PFSK-1 (cell line): ENCODE results near the gene PDE3B.

Source experiments
- FOXP2 ChIP-seq: optimal IDR thresholded peaks from 2 replicates; pipeline ENCODE3; 2011; ENCODE audit warnings: borderline replicate concordance, control low read depth, inconsistent platforms; ENCODE audit not compliant: insufficient read depth; ENCODE audit errors: extremely low read length, extremely low read depth
- POLR2AphosphoS5 ChIP-seq: IDR thresholded peaks from 2 replicates; pipeline ENCODE4 v1.6.1; 2012; ENCODE audit warnings: low read depth, mild to moderate bottlenecking, control low read depth, low read length, moderate library complexity
- REST ChIP-seq, 2 experiments: IDR thresholded peaks; 2 replicates each; pipeline versions ENCODE4 v1.6.1 to v1.8.0; 2011 to 2012; ENCODE audit warnings: low read depth in 2 of 2, low read length in 2 of 2, control low read depth in 1 of 2, inconsistent platforms in 1 of 2, mild to moderate bottlenecking in 1 of 2, moderate library complexity in 1 of 2; ENCODE audit not compliant: insufficient read depth in 1 of 2
- SIN3A ChIP-seq: IDR thresholded peaks from 2 replicates; pipeline ENCODE4 v1.6.1; 2012; ENCODE audit warnings: mild to moderate bottlenecking, low read length, moderate library complexity, borderline replicate concordance; ENCODE audit not compliant: insufficient read depth
- TAF1 ChIP-seq: IDR thresholded peaks from 2 replicates; pipeline ENCODE4 v1.6.1; 2012; ENCODE audit warnings: low read length, control low read depth, borderline replicate concordance; ENCODE audit not compliant: insufficient read depth

PDE3B gene

GRCh38 chr11:14713496-14714244 is 70.1 kb downstream of the PDE3B start:
- TF ChIP-seq FOXP2 = no peak

GRCh38 chr11:14722496-14722895 is 78.9 kb downstream of the PDE3B start:
- TF ChIP-seq POLR2AphosphoS5 (no peak), SIN3A (no peak)

- TF ChIP-seq POLR2AphosphoS5 (no peak), REST (IDR thresholded peaks at IDR 0.05; ENCODE audit: insufficient read depth in 1 of 2, low read depth in 2 of 2, low read length in 2 of 2) (no peak), FOXP2 (no peak), SIN3A (no peak), TAF1 (no peak)
These were observed 81.5 kb downstream of the PDE3B start for GRCh38 chr11:14725150-14725549.

GRCh38 chr11:14727215-14727614 is 83.6 kb downstream of the PDE3B start:
- TF ChIP-seq POLR2AphosphoS5 = no peak
- no peak for TF ChIP-seq TAF1
- no peak for TF ChIP-seq FOXP2
- no peak for TF ChIP-seq SIN3A
- no peak for TF ChIP-seq REST (IDR thresholded peaks at IDR 0.05; ENCODE audit: insufficient read depth in 1 of 2, low read depth in 2 of 2, low read length in 2 of 2)

GRCh38 chr11:14727746-14728145 is 84.1 kb downstream of the PDE3B start:
- TF ChIP-seq POLR2AphosphoS5 = no peak

- TF ChIP-seq SIN3A (no peak), POLR2AphosphoS5 (no peak), FOXP2 (no peak), TAF1 (no peak), REST (IDR thresholded peaks at IDR 0.05; ENCODE audit: insufficient read depth in 1 of 2, low read depth in 2 of 2, low read length in 2 of 2) (no peak)
These were observed 97.6 kb downstream of the PDE3B start for GRCh38 chr11:14741195-14741594.

GRCh38 chr11:14742849-14743559 is 99.4 kb downstream of the PDE3B start:
- TF ChIP-seq FOXP2 (no peak), REST (IDR thresholded peaks at IDR 0.05; ENCODE audit: insufficient read depth in 1 of 2, low read depth in 2 of 2, low read length in 2 of 2) (no peak), SIN3A (no peak), TAF1 (no peak), POLR2AphosphoS5 (no peak)
